DOHH2 (cell line): ENCODE results near the gene ATP6V0A4.

Experiments
- CTCF ChIP-seq: fragments of 200-600 bp; sonication (generic); IDR thresholded peaks from one replicate; pipeline ENCODE4 v1.5.1; 2014; ENCODE audit warnings: antibody characterized with exemption, mild to moderate bottlenecking, low read depth, low read length; ENCODE audit not compliant: poor library complexity, severe bottlenecking
- EZH2phosphoT487 ChIP-seq: fragments of 200-600 bp; sonication (generic); IDR thresholded peaks from 2 replicates; pipeline ENCODE4 v1.6.1; 2017; ENCODE audit warnings: borderline replicate concordance, mild to moderate bottlenecking, antibody characterized with exemption, low read length, moderate library complexity, mixed read lengths

DNA sequence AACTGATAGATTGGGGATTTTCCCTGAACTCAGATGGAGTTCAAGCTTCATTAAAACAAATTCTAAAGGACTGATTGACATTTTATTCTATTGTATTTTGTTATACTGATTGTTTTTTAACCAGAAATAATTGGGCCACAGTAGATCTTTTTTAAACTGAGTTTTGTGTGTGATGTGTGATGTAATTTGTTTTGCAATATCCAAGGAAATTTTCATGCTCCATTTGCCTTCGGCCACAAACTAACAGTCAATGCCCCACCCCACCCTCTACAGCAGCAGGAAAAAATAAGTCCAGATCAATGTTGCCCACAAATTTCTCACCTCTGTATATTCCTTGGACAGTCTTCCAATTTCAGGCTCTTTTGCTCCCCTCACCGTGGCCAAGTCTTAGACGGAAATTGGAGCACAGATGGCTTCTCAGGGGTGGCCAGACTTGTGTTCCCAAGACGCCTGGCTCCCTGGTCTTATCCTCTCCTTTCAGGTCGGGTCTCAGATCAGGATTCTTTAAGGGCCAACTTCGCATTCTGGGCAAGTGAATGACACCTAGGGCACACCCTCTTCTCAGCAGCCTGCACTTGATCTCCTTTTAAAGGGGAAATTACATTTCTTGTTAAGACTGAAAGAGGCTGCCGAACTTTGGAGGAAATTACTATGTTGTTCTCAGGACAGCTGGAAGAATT is 97.0 kb downstream of the ATP6V0A4 start, which contains the start of gene SVOPL:
- TF ChIP-seq CTCF (no peak), EZH2phosphoT487 (no peak)
